ENCODE data around the gene TUBA4A.

DNA sequence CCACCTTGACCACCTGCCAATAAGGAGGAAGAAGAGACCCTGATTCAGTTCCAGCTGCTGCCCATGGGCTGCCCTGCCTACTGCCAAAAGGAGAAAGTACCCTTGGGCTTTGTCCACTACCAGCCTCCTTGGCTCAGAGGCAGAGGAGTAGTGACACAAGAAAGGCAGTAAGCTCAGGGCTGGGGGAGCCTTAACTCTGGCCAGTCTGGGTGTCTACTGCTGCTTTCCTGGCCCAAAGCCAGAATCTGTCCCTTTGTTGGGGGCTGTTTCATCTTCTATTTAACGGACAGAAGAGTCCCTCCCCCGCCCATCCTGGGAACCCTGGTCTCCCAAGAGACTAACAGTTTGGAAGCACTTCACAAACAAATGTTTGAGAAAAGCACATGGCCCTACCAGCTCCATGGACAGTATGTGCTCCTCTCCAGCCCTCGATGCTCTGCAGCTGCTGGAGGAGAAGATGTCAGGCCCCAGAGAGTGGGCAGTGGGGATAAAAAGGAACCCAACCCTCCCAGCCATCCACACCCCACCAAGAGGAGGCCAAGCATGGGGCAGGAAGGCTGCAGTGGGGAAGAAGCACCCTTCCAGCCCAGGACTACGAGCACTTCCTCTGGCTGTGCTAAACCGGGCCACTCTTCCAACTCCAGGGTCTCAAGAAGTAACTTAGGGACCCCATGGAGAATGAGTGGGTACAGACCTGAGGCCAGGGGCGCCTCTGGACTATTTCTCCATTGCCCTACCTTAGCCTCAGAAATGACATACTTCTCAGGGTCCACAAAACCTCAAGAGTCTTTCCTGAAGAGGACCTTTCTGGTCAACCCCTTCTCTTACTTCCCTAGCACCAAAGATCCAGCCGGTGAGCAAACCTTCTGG, 25.4 kb downstream of the TUBA4A start:
- TF ChIP-seq, protein P1, sequence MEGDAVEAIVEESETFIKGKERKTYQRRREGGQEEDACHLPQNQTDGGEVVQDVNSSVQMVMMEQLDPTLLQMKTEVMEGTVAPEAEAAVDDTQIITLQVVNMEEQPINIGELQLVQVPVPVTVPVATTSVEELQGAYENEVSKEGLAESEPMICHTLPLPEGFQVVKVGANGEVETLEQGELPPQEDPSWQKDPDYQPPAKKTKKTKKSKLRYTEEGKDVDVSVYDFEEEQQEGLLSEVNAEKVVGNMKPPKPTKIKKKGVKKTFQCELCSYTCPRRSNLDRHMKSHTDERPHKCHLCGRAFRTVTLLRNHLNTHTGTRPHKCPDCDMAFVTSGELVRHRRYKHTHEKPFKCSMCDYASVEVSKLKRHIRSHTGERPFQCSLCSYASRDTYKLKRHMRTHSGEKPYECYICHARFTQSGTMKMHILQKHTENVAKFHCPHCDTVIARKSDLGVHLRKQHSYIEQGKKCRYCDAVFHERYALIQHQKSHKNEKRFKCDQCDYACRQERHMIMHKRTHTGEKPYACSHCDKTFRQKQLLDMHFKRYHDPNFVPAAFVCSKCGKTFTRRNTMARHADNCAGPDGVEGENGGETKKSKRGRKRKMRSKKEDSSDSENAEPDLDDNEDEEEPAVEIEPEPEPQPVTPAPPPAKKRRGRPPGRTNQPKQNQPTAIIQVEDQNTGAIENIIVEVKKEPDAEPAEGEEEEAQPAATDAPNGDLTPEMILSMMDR (IDR thresholded peaks at IDR 0.05), result no peak
- TF ChIP-seq ZFX (IDR thresholded peaks at IDR 0.05; ENCODE audit: borderline replicate concordance), result no peak
